ENCODE measurements around the gene SART3. TPM values are rescaled to one million over a fixed set of nuclear protein-coding genes. Genes with fewer than 3 reads are reported as not detected.

SART3 gene
- total RNA-seq, 1 experiment from 2014 or later = 89.4 TPM

DNA sequence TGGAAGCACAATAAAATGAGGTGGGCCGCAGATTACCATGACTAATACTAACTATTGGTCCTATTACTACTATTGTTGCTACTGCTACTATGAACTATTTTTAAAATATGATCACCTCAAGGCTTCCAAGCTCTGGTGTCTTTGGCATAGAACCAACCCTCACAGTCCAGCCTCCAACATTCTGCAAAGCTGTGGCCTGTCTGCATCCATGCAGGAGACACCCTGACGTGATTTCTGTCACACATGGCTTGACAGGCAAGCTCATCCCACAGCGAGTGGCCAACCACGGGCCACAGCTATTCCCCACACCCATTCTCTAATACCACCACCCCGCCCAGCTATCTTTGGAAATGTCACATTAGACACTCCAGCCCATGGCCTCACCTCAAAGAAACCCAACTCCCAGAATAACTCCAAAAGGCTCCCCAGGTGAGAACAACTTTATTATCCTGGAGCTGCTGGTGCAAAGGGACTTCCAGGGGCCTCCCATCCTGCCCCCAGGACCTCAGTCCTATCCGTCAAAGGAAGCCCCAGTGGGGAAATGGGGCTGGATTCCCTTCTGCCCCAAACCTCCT is 15.8 kb upstream of the SART3 start:
- Histone ChIP-seq H3K27me3 (ENCODE audit: insufficient read depth, low read length) (no peaks in the 10 kb centered on the region), H3K9me3 (ENCODE audit: control insufficient read depth, low read depth, low read length) (no peaks in the 10 kb centered on the region), H3K23me2 (ENCODE audit: insufficient read length, low read depth, low read length, poor library complexity, severe bottlenecking) (no peaks in the 10 kb centered on the region), H3K23ac (ENCODE audit: insufficient read length, low read depth, low read length) (no peak overlapping the region), H2AFZ (ENCODE audit: low read length) (no peak overlapping the region), H3K56ac (ENCODE audit: insufficient read length, low read depth, low read length) (no peak overlapping the region), H2BK5ac (ENCODE audit: insufficient read length, low read length) (no peak overlapping the region), H2BK120ac (ENCODE audit: low read depth, low read length, poor library complexity, severe bottlenecking) (no peak overlapping the region), H3K4me2 (ENCODE audit: insufficient read depth, insufficient read length, low read length) (no peak overlapping the region), H3K18ac (ENCODE audit: insufficient read length, low read depth, low read length) (no peak overlapping the region), H4K91ac (ENCODE audit: insufficient read length, low read depth, low read length) (no peak overlapping the region), H4K20me1 (ENCODE audit: control insufficient read depth, insufficient read depth, insufficient read length) (no peaks in the 10 kb centered on the region), H2BK15ac (ENCODE audit: low read depth, low read length) (no peak overlapping the region), H3K4me1 (ENCODE audit: insufficient read depth, low read length) (no peaks in the 10 kb centered on the region), H2AK5ac (ENCODE audit: insufficient read length, low read length) (no peak overlapping the region), H3K79me1 (ENCODE audit: insufficient read depth, low read depth, low read length, poor library complexity, severe bottlenecking) (no peaks in the 10 kb centered on the region), H2BK20ac (ENCODE audit: low read depth, low read length, poor library complexity, severe bottlenecking) (no peak overlapping the region), H2BK12ac (ENCODE audit: insufficient read length, low read depth, low read length) (no peak overlapping the region), H3K79me2 (ENCODE audit: insufficient read depth, low read length) (no peaks in the 10 kb centered on the region), H3K4ac (ENCODE audit: low read depth, low read length) (no peak overlapping the region), H3T11ph (ENCODE audit: low read length) (no peak overlapping the region), H3K27ac (ENCODE audit: insufficient read length, low read depth, low read length) (no peak overlapping the region), H3K9ac (ENCODE audit: extremely low read depth, insufficient read length, low read length) (no peak overlapping the region), H4K5ac (ENCODE audit: insufficient read length, low read depth, low read length) (no peak overlapping the region), H3K14ac (ENCODE audit: insufficient read depth, low read length) (no peak overlapping the region), H4K8ac (replicated peaks; ENCODE audit: insufficient read length, low read depth, low read length) (no peak overlapping the region)
- peaks cover 4 to 11% (median 4%) of the 10 kb centered on the region in 3 experiments; a peak in 5 of 7 replicates for H3K36me3 Mint-ChIP-seq (ENCODE audit: insufficient read depth in 1 of 3, low read depth in 3 of 3)
- no CpG with 5 or more reads among the region's 6 CpGs for whole genome bisulfite sequencing (ENCODE audit: extremely low coverage, insufficient read length, low lambda C conversion rate)
- H3K4me1 Mint-ChIP-seq = no peaks in the 10 kb centered on the region
- DNase-seq = peak; percentile 20
- no peak overlapping the region for H3K4me3 Mint-ChIP-seq
- H3K9me3 Mint-ChIP-seq = peaks cover 9 to 10% of the 10 kb centered on the region in 2 experiments
- TF ChIP-seq, protein P1, sequence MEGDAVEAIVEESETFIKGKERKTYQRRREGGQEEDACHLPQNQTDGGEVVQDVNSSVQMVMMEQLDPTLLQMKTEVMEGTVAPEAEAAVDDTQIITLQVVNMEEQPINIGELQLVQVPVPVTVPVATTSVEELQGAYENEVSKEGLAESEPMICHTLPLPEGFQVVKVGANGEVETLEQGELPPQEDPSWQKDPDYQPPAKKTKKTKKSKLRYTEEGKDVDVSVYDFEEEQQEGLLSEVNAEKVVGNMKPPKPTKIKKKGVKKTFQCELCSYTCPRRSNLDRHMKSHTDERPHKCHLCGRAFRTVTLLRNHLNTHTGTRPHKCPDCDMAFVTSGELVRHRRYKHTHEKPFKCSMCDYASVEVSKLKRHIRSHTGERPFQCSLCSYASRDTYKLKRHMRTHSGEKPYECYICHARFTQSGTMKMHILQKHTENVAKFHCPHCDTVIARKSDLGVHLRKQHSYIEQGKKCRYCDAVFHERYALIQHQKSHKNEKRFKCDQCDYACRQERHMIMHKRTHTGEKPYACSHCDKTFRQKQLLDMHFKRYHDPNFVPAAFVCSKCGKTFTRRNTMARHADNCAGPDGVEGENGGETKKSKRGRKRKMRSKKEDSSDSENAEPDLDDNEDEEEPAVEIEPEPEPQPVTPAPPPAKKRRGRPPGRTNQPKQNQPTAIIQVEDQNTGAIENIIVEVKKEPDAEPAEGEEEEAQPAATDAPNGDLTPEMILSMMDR (conservative IDR thresholded peaks at IDR 0.05) = no peak
- no peak overlapping the region for H3K27ac Mint-ChIP-seq
- H3K27me3 Mint-ChIP-seq (ENCODE audit: low read depth) = peaks cover 6% of the 10 kb centered on the region

Measured in H9 (cell line).